Kidney (tissue), 14 donors: ENCODE results near the gene TPPP2. TPM values are rescaled to one million over a fixed set of nuclear protein-coding genes. Genes with fewer than 3 reads are reported as not detected.

Source experiments
- DNase-seq, 5 donors: peaks; one replicate each; pipeline ENCODE4 v3.0.0-alpha.2; 2013 to 2020
- FAIRE-seq: peaks from 2 replicates; lab custom pipeline; 2012; peaks lifted over from hg19 to GRCh38; lab: Jason Lieb, UNC
- H3K27ac ChIP-seq, 2 donors: one replicate each; pipeline ENCODE4 v1.7.0; 2013; ENCODE audit warnings: low read depth in 2 of 2, low read length in 2 of 2, inconsistent platforms in 1 of 2
- H3K27me3 ChIP-seq: one replicate; pipeline ENCODE4 v1.7.1; 2013; ENCODE audit warnings: low read length, inconsistent platforms; ENCODE audit not compliant: control insufficient read depth, insufficient read depth
- H3K36me3 ChIP-seq, 3 donors: one replicate each; pipeline versions ENCODE4 v1.7.0 to v1.7.1; 2013; ENCODE audit warnings: low read length in 3 of 3, control low read depth in 1 of 3, inconsistent platforms in 1 of 3; ENCODE audit not compliant: insufficient read depth in 3 of 3, control insufficient read depth in 2 of 3
- H3K4me1 ChIP-seq, 3 donors: one replicate each; pipeline versions ENCODE4 v1.7.0 to v1.7.1; 2013; ENCODE audit warnings: low read length in 3 of 3, inconsistent platforms in 1 of 3, low read depth in 1 of 3; ENCODE audit not compliant: control insufficient read depth in 2 of 3, insufficient read depth in 2 of 3
- H3K4me3 ChIP-seq, 3 donors: one replicate each; pipeline versions ENCODE4 v1.7.0 to v1.8.1; 2013; ENCODE audit warnings: low read length in 3 of 3, control low read depth in 1 of 3, inconsistent platforms in 1 of 3
- H3K9ac ChIP-seq, 3 donors: one replicate each; pipeline versions ENCODE4 v1.7.0 to v1.7.1; 2013; ENCODE audit warnings: low read length in 3 of 3, control low read depth in 1 of 3, inconsistent platforms in 1 of 3
- H3K9me3 ChIP-seq, 3 donors: one replicate each; pipeline versions ENCODE4 v1.7.0 to v1.7.1; 2013; ENCODE audit warnings: low read length in 3 of 3, control low read depth in 1 of 3, inconsistent platforms in 1 of 3; ENCODE audit not compliant: control insufficient read depth in 2 of 3, insufficient read depth in 1 of 3
- intact Hi-C: fragments of 100-400 bp; cut with DNase I; formaldehyde crosslinking; loops from one replicate; pipeline ENCODE4 v1.11.1; 2022
- polyA plus RNA-seq: library from polyadenylated mRNA; stranded (reverse); fragments of 350-450 nt; fragmentation: Illumina TruSeq; extraction: RNeasy Lipid Tissue Mini Kit (QIAGEN cat#74804); gene quantifications from one replicate; pipeline ENCODE4 v1.2.3, GENCODE V29; 2014; ENCODE audit warnings: low read depth, low replicate concordance; ENCODE audit not compliant: insufficient read depth
- total RNA-seq: library from RNA; stranded (reverse); fragmentation: NEBNext Ultra II Directional; extraction: Animal tissue kit (Norgen Biotek cat#: 25700); gene quantifications from one replicate; pipeline ENCODE4 v1.2.1, GENCODE V29; 2021
- TF ChIP-seq, protein P1 (sequence below): IDR thresholded peaks from 3 replicates; pipeline ENCODE4 v1.5.1; 2012; ENCODE audit warnings: mild to moderate bottlenecking, moderate library complexity, borderline replicate concordance; ENCODE audit not compliant: insufficient read depth; ENCODE audit errors: extremely low read depth
- donor health status: control.
- donor health status: control.
- donor health status: control.
- donor health status: control.
- donor health status: control.
- donor health status: DM: yes; HTN: yes; CAD: no.
- donor health status: Normal renal cell carcinoma (clear cell type).

The TPPP2 gene
- total and polyA plus RNA-seq, 2 donors from 2014 or later: 1.3 TPM; not detected in 1

DNA sequence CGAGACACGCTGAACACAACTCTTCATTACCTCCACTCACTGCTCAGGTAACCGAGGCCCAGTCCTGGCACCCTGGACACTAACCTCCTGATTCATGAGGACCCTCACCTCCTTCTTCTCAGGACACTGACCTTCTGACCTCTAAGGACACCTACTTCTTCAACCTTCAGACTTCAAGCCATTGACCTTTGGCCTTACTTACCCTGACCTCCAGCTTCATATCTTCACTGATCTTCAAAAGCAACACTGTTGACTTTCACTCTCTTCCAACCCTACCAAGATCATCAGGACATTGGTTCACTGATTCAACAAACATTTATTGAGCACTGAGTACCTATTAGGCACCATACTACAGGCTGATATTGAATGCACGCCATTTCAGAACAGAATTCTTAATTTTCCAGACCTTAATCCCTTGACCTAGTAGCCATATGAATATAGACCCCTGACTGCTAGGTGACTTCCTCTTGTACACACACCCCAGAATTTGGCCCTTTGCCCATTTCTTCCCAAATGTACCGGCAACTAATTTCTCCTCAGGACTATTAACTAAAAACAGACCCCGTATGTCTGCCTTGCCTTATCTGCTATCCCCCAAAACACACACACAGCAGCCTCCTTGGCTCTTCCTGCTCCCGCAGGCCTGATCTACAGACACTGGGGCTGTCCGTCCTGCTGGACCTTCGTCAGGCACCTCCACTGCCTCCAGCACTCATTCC, 45.9 kb downstream of the TPPP2 start:
- intact Hi-C loops: no loop called here
- no peak overlapping the region for H3K27ac ChIP-seq
- no peaks in the 10 kb centered on the region for H3K27me3 ChIP-seq
- no peaks in the 10 kb centered on the region for H3K9me3 ChIP-seq
- FAIRE-seq (no peak), DNase-seq (no peak)
- peaks cover 23 to 48% (median 29%) of the 10 kb centered on the region in 3 donors for H3K36me3 ChIP-seq
- TF ChIP-seq, protein P1, sequence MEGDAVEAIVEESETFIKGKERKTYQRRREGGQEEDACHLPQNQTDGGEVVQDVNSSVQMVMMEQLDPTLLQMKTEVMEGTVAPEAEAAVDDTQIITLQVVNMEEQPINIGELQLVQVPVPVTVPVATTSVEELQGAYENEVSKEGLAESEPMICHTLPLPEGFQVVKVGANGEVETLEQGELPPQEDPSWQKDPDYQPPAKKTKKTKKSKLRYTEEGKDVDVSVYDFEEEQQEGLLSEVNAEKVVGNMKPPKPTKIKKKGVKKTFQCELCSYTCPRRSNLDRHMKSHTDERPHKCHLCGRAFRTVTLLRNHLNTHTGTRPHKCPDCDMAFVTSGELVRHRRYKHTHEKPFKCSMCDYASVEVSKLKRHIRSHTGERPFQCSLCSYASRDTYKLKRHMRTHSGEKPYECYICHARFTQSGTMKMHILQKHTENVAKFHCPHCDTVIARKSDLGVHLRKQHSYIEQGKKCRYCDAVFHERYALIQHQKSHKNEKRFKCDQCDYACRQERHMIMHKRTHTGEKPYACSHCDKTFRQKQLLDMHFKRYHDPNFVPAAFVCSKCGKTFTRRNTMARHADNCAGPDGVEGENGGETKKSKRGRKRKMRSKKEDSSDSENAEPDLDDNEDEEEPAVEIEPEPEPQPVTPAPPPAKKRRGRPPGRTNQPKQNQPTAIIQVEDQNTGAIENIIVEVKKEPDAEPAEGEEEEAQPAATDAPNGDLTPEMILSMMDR: no peak
- H3K9ac ChIP-seq: no peak overlapping the region
- H3K4me3 ChIP-seq: no peak overlapping the region
- H3K4me1 ChIP-seq: peaks cover 0 to 6% (median 0%) of the 10 kb centered on the region in 3 donors

DNA sequence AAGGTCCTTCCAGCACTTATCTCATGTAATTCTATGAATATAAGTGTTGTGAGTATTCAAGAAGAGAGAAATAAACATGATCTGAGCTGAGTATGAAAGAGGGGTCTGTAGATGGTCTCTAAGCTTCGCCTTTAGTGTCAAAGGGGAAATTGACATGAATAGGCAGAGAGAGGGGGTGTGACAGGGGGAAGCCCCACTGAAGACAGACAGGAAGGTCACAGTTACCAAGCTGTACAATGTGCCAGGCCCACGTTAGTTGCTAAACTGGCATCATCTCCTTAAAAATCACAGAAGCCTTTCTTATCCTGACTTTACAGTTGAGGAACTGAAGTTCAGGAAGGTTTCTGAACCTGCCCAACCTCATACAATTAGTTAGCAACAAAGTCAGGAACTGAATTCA, 47.7 kb downstream of the TPPP2 start:
- DNase-seq (no peak), FAIRE-seq (no peak)
- TF ChIP-seq, protein P1: no peak
- Histone ChIP-seq H3K4me3 (no peak overlapping the region), H3K4me1 (peaks cover 0 to 3% (median 0%) of the 10 kb centered on the region in 3 donors), H3K9ac (no peak overlapping the region), H3K27me3 (no peaks in the 10 kb centered on the region), H3K36me3 (peaks cover 23 to 56% (median 32%) of the 10 kb centered on the region in 3 donors), H3K9me3 (no peaks in the 10 kb centered on the region), H3K27ac (no peak overlapping the region)
- intact Hi-C loops: no loop called here

DNA sequence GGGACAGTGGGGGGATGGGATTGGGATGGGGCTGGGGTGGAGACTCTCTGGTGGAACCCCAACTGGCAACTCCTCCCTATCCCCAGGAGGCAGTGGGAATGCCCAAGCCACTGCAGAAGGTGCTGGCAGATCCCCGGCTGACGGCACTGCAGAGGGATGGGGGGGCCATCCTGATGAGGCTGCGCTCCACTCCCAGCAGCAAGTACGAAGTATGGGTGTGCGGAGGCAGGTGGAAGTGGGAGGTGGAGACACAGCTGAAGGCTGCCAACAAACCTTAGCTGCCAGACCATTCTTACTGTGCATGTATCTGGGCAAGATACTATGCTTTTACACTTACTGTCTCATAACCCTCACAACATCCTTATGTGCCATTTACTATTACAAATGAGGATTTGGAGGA, 48.3 kb downstream of the TPPP2 start:
- DNase-seq (no peak), FAIRE-seq (no peak)
- no peaks in the 10 kb centered on the region for H3K27me3 ChIP-seq
- no peak overlapping the region for H3K4me3 ChIP-seq
- peaks cover 0 to 1% (median 0%) of the 10 kb centered on the region in 3 donors for H3K4me1 ChIP-seq
- intact Hi-C loops: no loop called here
- H3K9me3 ChIP-seq: no peaks in the 10 kb centered on the region
- TF ChIP-seq, protein P1: no peak
- peaks cover 23 to 55% (median 30%) of the 10 kb centered on the region in 3 donors for H3K36me3 ChIP-seq
- H3K9ac ChIP-seq: no peak overlapping the region
- no peak overlapping the region for H3K27ac ChIP-seq
